DOHH2 (cell line): ENCODE data around the gene MORN5.

ENCODE experiments used
- H3F3A ChIP-seq: fragments of 200-600 bp; sonication (generic), shearing (Covaris generic); 2 replicates; pipeline ENCODE4 v1.6.0; 2016; ENCODE audit warnings: antibody characterized with exemption, mild to moderate bottlenecking; ENCODE audit not compliant: control insufficient read depth, insufficient read depth
- H3K27ac ChIP-seq: fragments of 200-600 bp; sonication (generic); 2 replicates; pipeline ENCODE4 v1.5.1; 2014; ENCODE audit warnings: low read depth, mild to moderate bottlenecking, low read length, moderate library complexity
- H3K27me3 ChIP-seq: fragments of 200-600 bp; sonication (generic); 2 replicates; pipeline ENCODE4 v1.6.1; 2014; ENCODE audit warnings: mild to moderate bottlenecking, low read length, mixed read lengths; ENCODE audit not compliant: control insufficient read depth
- H3K36me3 ChIP-seq: fragments of 200-600 bp; sonication (generic); 2 replicates; pipeline ENCODE4 v1.6.1; 2014; ENCODE audit warnings: mild to moderate bottlenecking, low read length, moderate library complexity, mixed read lengths; ENCODE audit not compliant: control insufficient read depth
- H3K4me1 ChIP-seq: fragments of 200-600 bp; sonication (generic); 2 replicates; pipeline ENCODE4 v1.6.1; 2014; ENCODE audit warnings: mild to moderate bottlenecking, low read length, mixed read lengths; ENCODE audit not compliant: control insufficient read depth
- H3K4me2 ChIP-seq: fragments of 200-600 bp; sonication (generic); 2 replicates; pipeline ENCODE4 v1.6.0; 2014; ENCODE audit warnings: mild to moderate bottlenecking, low read length, moderate library complexity
- H3K4me3 ChIP-seq: fragments of 200-600 bp; sonication (generic); 2 replicates; pipeline ENCODE4 v1.5.1; 2014; ENCODE audit warnings: mild to moderate bottlenecking, low read length, mixed read lengths
- H3K79me2 ChIP-seq: fragments of 200-600 bp; sonication (generic); 2 replicates; pipeline ENCODE4 v1.6.1; 2014; ENCODE audit warnings: mild to moderate bottlenecking, low read length, mixed read lengths; ENCODE audit not compliant: control insufficient read depth
- H3K9me2 ChIP-seq: fragments of 200-600 bp; sonication (generic); replicated peaks from 2 replicates; pipeline ENCODE4 v1.6.1; 2014; ENCODE audit warnings: mild to moderate bottlenecking, low read length, mixed read lengths; ENCODE audit not compliant: control insufficient read depth
- H3K9me3 ChIP-seq: fragments of 200-600 bp; sonication (generic); 2 replicates; pipeline ENCODE4 v1.6.1; 2014; ENCODE audit warnings: antibody characterized with exemption, low read length, mixed read lengths; ENCODE audit not compliant: control insufficient read depth, insufficient read depth
- H4K20me1 ChIP-seq: fragments of 200-600 bp; sonication (generic); 2 replicates; pipeline ENCODE4 v1.6.0; 2014; ENCODE audit warnings: low read depth, mild to moderate bottlenecking, antibody characterized with exemption, low read length, moderate library complexity; ENCODE audit not compliant: control insufficient read depth, insufficient read depth
- CTCF ChIP-seq: fragments of 200-600 bp; sonication (generic); IDR thresholded peaks from one replicate; pipeline ENCODE4 v1.5.1; 2014; ENCODE audit warnings: antibody characterized with exemption, mild to moderate bottlenecking, low read depth, low read length; ENCODE audit not compliant: poor library complexity, severe bottlenecking
- EZH2phosphoT487 ChIP-seq: fragments of 200-600 bp; sonication (generic); IDR thresholded peaks from 2 replicates; pipeline ENCODE4 v1.6.1; 2017; ENCODE audit warnings: borderline replicate concordance, mild to moderate bottlenecking, antibody characterized with exemption, low read length, moderate library complexity, mixed read lengths

MORN5 gene

GRCh38 chr9:122129969-122130368 is 29.7 kb upstream of the MORN5 start:
- peaks cover 7% of the 10 kb centered on the region; the same call in 1 of the 2 replicates for H3K27me3 ChIP-seq
- TF ChIP-seq CTCF (no peak), EZH2phosphoT487 (no peak)
- no peaks in the 10 kb centered on the region for H3K9me3 ChIP-seq

GRCh38 chr9:122130837-122131236 is 28.9 kb upstream of the MORN5 start:
- Histone ChIP-seq H3K4me2 (no peak overlapping the region), H3K4me3 (no peak overlapping the region), H4K20me1 (no peaks in the 10 kb centered on the region), H3F3A (no peaks in the 10 kb centered on the region), H3K9me2 (no peaks in the 10 kb centered on the region), H3K4me1 (no peaks in the 10 kb centered on the region), H3K9me3 (no peaks in the 10 kb centered on the region), H3K36me3 (no peaks in the 10 kb centered on the region), H3K27ac (no peak overlapping the region), H3K79me2 (no peaks in the 10 kb centered on the region), H3K27me3 (peaks cover 7% of the 10 kb centered on the region; the same call in 1 of the 2 replicates)
- TF ChIP-seq CTCF (no peak), EZH2phosphoT487 (no peak)

More at GRCh38 chr9:122129969-122130368, 29.7 kb upstream of the MORN5 start:
- Histone ChIP-seq H3K79me2 (no peaks in the 10 kb centered on the region), H3K4me2 (no peak overlapping the region), H3F3A (no peaks in the 10 kb centered on the region), H3K4me1 (no peaks in the 10 kb centered on the region), H3K9me2 (no peaks in the 10 kb centered on the region), H4K20me1 (no peaks in the 10 kb centered on the region), H3K36me3 (no peaks in the 10 kb centered on the region), H3K4me3 (no peak overlapping the region), H3K27ac (no peak overlapping the region)

GRCh38 chr9:122131401-122132001 is 28.2 kb upstream of the MORN5 start:
- Histone ChIP-seq H3K79me2 (no peaks in the 10 kb centered on the region), H3K27ac (no peak overlapping the region), H3K27me3 (peaks cover 7% of the 10 kb centered on the region; the same call in 1 of the 2 replicates), H3K9me2 (no peaks in the 10 kb centered on the region), H3F3A (no peaks in the 10 kb centered on the region), H3K9me3 (no peaks in the 10 kb centered on the region), H3K36me3 (no peaks in the 10 kb centered on the region), H4K20me1 (no peaks in the 10 kb centered on the region), H3K4me1 (no peaks in the 10 kb centered on the region), H3K4me2 (no peak overlapping the region), H3K4me3 (no peak overlapping the region)
- no peak for TF ChIP-seq EZH2phosphoT487
- no peak for TF ChIP-seq CTCF
